ENCODE data around the gene PPFIA4.
"Not testable (repeated sequence)": the region's sequence is repeated elsewhere in the genome, so short reads cannot be mapped to it uniquely, and the experiment has no call there.

The PPFIA4 gene

GRCh38 chr1:203026031-203026665 lies at the start of gene PPFIA4:
PPFIA4 (plus strand) TSS chr1:203026491; CDS start chr1:203039009, 12,518 bp downstream.
- peak; percentile 91 for DNase-seq

GRCh38 chr1:202976633-202977032 lies 49.7 kb upstream of the PPFIA4 start:
- no peak for DNase-seq

- DNase-seq = no peak
Measured at GRCh38 chr1:202979459-202979858, 46.8 kb upstream of the PPFIA4 start.

GRCh38 chr1:202981939-202982338 lies 44.4 kb upstream of the PPFIA4 start:
- no peak for DNase-seq

- no peak for DNase-seq
Measured at GRCh38 chr1:202982715-202983430, 43.4 kb upstream of the PPFIA4 start.

- not testable (repeated sequence) for DNase-seq
Measured at GRCh38 chr1:202986120-202986519, 40.2 kb upstream of the PPFIA4 start.

- no peak for DNase-seq
Measured at GRCh38 chr1:202987255-202987654, 39.0 kb upstream of the PPFIA4 start.

- no peak for DNase-seq
Measured at GRCh38 chr1:202987922-202988583, 38.2 kb upstream of the PPFIA4 start.

- no peak for DNase-seq
Measured at GRCh38 chr1:202989879-202990278, 36.4 kb upstream of the PPFIA4 start.

GRCh38 chr1:202991112-202991511 lies 35.2 kb upstream of the PPFIA4 start:
- DNase-seq = no peak

- no peak for DNase-seq
Measured at GRCh38 chr1:202994756-202995155, 31.5 kb upstream of the PPFIA4 start.

- DNase-seq = peak; percentile 59
Measured at GRCh38 chr1:202998836-202999750, 27.2 kb upstream of the PPFIA4 start.

GRCh38 chr1:203000217-203000944 lies 25.9 kb upstream of the PPFIA4 start:
- DNase-seq = no peak

- no peak for DNase-seq
Measured at GRCh38 chr1:203001986-203002385, 24.3 kb upstream of the PPFIA4 start.

GRCh38 chr1:203002951-203003350 lies 23.3 kb upstream of the PPFIA4 start:
- DNase-seq = no peak

GRCh38 chr1:203005395-203006142 lies 20.7 kb upstream of the PPFIA4 start:
- DNase-seq = not testable (repeated sequence)

GRCh38 chr1:203006948-203007871 lies 19.1 kb upstream of the PPFIA4 start, which contains the start of gene TMEM183A:
TMEM183A (plus strand) TSS chr1:203007374; CDS start chr1:203007466, 92 bp downstream.
- peak; percentile 99 for DNase-seq

GRCh38 chr1:203009185-203009584 lies 17.1 kb upstream of the PPFIA4 start:
- DNase-seq = no peak

- no peak for DNase-seq
Measured at GRCh38 chr1:203011582-203011981, 14.7 kb upstream of the PPFIA4 start.

- no peak for DNase-seq
Measured at GRCh38 chr1:203017061-203017460, 9.2 kb upstream of the PPFIA4 start.

Measured in NCI-H1048 (cell line).